K562 (cell line): Measurements from ENCODE around the gene CNNM2.
A peak's percentile ranks its signal among the peaks of the same experiment; 100 is the strongest.

Source experiments
- BCLAF1 ChIP-seq, 2 experiments: fragments of 450-650 bp in 1 of 2; IDR thresholded peaks; 2 replicates each; pipeline ENCODE4 v1.6.1; 2011 to 2017; ENCODE audit warnings: low read depth in 2 of 2, antibody characterized with exemption in 1 of 2, borderline replicate concordance in 1 of 2, low read length in 1 of 2, mild to moderate bottlenecking in 1 of 2, mixed read lengths in 1 of 2; ENCODE audit not compliant: control insufficient read depth in 1 of 2
- BDP1 ChIP-seq: IDR thresholded peaks from 3 replicates; pipeline ENCODE4 v1.6.1; 2011; ENCODE audit not compliant: insufficient read length, insufficient read depth
- CEBPB ChIP-seq: fragments of 450-650 bp; IDR thresholded peaks from 2 replicates; pipeline ENCODE4 v1.6.1; 2016; ENCODE audit warnings: missing genetic modification characterization, missing compliant biosample characterization
- L3MBTL2 ChIP-seq: fragments of 450-650 bp; IDR thresholded peaks from 2 replicates; pipeline ENCODE4 v1.6.1; 2016; ENCODE audit warnings: mild to moderate bottlenecking, moderate library complexity
- NFYB ChIP-seq: IDR thresholded peaks from 2 replicates; pipeline ENCODE4 v1.6.1; 2011; ENCODE audit warnings: mild to moderate bottlenecking, moderate library complexity; ENCODE audit not compliant: insufficient read length; ENCODE audit errors: extremely low read depth
- POLR2AphosphoS5 ChIP-seq: IDR thresholded peaks from 2 replicates; pipeline ENCODE4 v1.6.1; 2011; ENCODE audit warnings: mild to moderate bottlenecking, low read depth, low read length, moderate library complexity; ENCODE audit not compliant: control insufficient read depth, insufficient read depth
- TCF15 ChIP-seq: fragments of 250-450 bp; sonication (Bioruptor Pico); IDR thresholded peaks from 2 replicates; pipeline ENCODE4 v1.8.0; 2022; ENCODE audit warnings: moderate library complexity, mild to moderate bottlenecking, inconsistent platforms
- TCF3 ChIP-seq: sonication (generic); formaldehyde crosslinking; IDR thresholded peaks from 2 replicates; pipeline ENCODE4 v1.4.0; 2020; ENCODE audit warnings: mild to moderate bottlenecking, missing genetic modification reagents
- TGIF2 ChIP-seq: sonication (generic); formaldehyde crosslinking; IDR thresholded peaks from 2 replicates; pipeline ENCODE4 v1.8.1; 2022; ENCODE audit warnings: mild to moderate bottlenecking, missing genetic modification reagents, moderate library complexity
- ZBTB8A ChIP-seq: fragments of 450-650 bp; IDR thresholded peaks from 2 replicates; pipeline ENCODE4 v1.6.1; 2018; ENCODE audit warnings: mild to moderate bottlenecking, moderate library complexity; ENCODE audit not compliant: partially characterized antibody
- ZNF12 ChIP-seq: sonication (generic); formaldehyde crosslinking; IDR thresholded peaks from 2 replicates; pipeline ENCODE4 v1.4.0; 2020; ENCODE audit warnings: mild to moderate bottlenecking, missing genetic modification reagents

GRCh38 chr10:102988404-102989314, 70.6 kb downstream of the CNNM2 start:
- TF ChIP-seq ZNF12 (CRISPR knock-in tag) (no peak), POLR2AphosphoS5 (peak; percentile 85), L3MBTL2 (no peak), ZBTB8A (no peak), TCF15 (CRISPR knock-in tag) (no peak), TGIF2 (CRISPR knock-in tag) (no peak), BCLAF1 (IDR thresholded peaks at IDR 0.05; ENCODE audit: borderline replicate concordance in 1 of 2, control insufficient read depth in 1 of 2, low read depth in 2 of 2, low read length in 1 of 2) (0 out of 4 replicates have a peak, but pooled peaks of 1 of the 2 experiments have one; percentile 29), BDP1 (no peak), CEBPB (tag) (peak; percentile 83), TCF3 (CRISPR knock-in tag) (peak; percentile 91), NFYB (no peak)
